Measurements from ENCODE around the gene INPP5K. TPM values are rescaled to one million over a fixed set of nuclear protein-coding genes. Genes with fewer than 3 reads are reported as not detected.

The INPP5K gene
- total and polyA plus RNA-seq, 10 of the 15 experiments (the other 5 are each of a cell fraction or from before 2014, with no cell fraction given), result 0.58 to 41.2 (median 23.3) TPM

- peak; percentile 16; the same call in 1 of the 2 replicates for TF ChIP-seq MAX (IDR thresholded peaks at IDR 0.05; ENCODE audit: low read depth, low read length)
- TF ChIP-seq SMAD1 (IDR thresholded peaks at IDR 0.05; ENCODE audit: low read depth, partially characterized antibody), result peak; percentile 41
- TF ChIP-seq STAT3 (IDR thresholded peaks at IDR 0.05; ENCODE audit: low read depth, low read length), result no peak
- no peak for TF ChIP-seq ETV6 (conservative IDR thresholded peaks at IDR 0.05 in 1 of 2, IDR thresholded peaks at IDR 0.05 in 1 of 2; ENCODE audit: borderline replicate concordance in 1 of 2, low read depth in 1 of 2)
- no peak for TF ChIP-seq CEBPZ (IDR thresholded peaks at IDR 0.05; ENCODE audit: low read depth, low read length)
- TF ChIP-seq RAD51 (IDR thresholded peaks at IDR 0.05), result no peak
- no peak for TF ChIP-seq KLF5 (IDR thresholded peaks at IDR 0.05; ENCODE audit: partially characterized antibody)
- 0 out of 2 replicates have a peak, but pooled peaks have one; percentile 36 for TF ChIP-seq MEF2A (IDR thresholded peaks at IDR 0.05; ENCODE audit: insufficient read depth, low read depth, low read length)
- no peak for TF ChIP-seq NFYA (IDR thresholded peaks at IDR 0.05; ENCODE audit: borderline replicate concordance, low read depth, low read length)
- 0 out of 2 replicates have a peak, but pooled peaks have one; percentile 7 for TF ChIP-seq TCF12 (IDR thresholded peaks at IDR 0.05; ENCODE audit: low read depth, low read length)
- TF ChIP-seq BRCA1 (IDR thresholded peaks at IDR 0.05; ENCODE audit: low read depth, low read length), result 0 out of 2 replicates have a peak, but pooled peaks have one; percentile 19
- peak; percentile 67 for TF ChIP-seq HCFC1 (IDR thresholded peaks at IDR 0.05; ENCODE audit: low read length)
- TF ChIP-seq ZNF384 (IDR thresholded peaks at IDR 0.05; ENCODE audit: borderline replicate concordance, low read depth, low read length), result no peak
- TF ChIP-seq MLLT1 (IDR thresholded peaks at IDR 0.05), result no peak
- no peak for TF ChIP-seq ESRRA (IDR thresholded peaks at IDR 0.05; ENCODE audit: low read length)
- peak; percentile 63; the same call in 1 of the 2 replicates for TF ChIP-seq YY1 (IDR thresholded peaks at IDR 0.05; ENCODE audit: low read depth, low read length)
- peak; percentile 78 for TF ChIP-seq CHD2 (IDR thresholded peaks at IDR 0.05; ENCODE audit: borderline replicate concordance, low read depth, low read length)
- TF ChIP-seq POLR2AphosphoS5 (IDR thresholded peaks at IDR 0.05; ENCODE audit: low read length), result peak; percentile 87
- TF ChIP-seq YBX1 (IDR thresholded peaks at IDR 0.05), result no peak
- TF ChIP-seq ZNF592 (IDR thresholded peaks at IDR 0.05), result no peak
- TF ChIP-seq BHLHE40 (IDR thresholded peaks at IDR 0.05; ENCODE audit: borderline replicate concordance in 1 of 2, low read depth in 2 of 2, low read length in 1 of 2), result peak; percentile 31 to 84; a peak in 1 of 4 replicates
Observed at GRCh38 chr17:1516388-1517161, at the start of gene INPP5K (continued).
